ENCODE measurements around the gene PPM1K. TPM values are rescaled to one million over a fixed set of nuclear protein-coding genes. Genes with fewer than 3 reads are reported as not detected.

Gene PPM1K
- total RNA-seq, 1 experiment from 2014 or later: 4.2 TPM

GRCh38 chr4:88286897-88287296 is 2.5 kb upstream of the PPM1K start:
- intact Hi-C loops (cut with micrococcal nuclease): no loop called here
- BruUV-seq (replicated peaks): no TSS peak
- Histone ChIP-seq H2AFZ (ENCODE audit: low read depth, low read length, poor library complexity, severe bottlenecking) (no peak overlapping the region), H3K4me2 (ENCODE audit: low read length) (no peak overlapping the region), H3K27me3 (ENCODE audit: insufficient read depth, low read length) (no peaks in the 10 kb centered on the region), H3K4me1 (ENCODE audit: control insufficient read depth in 1 of 2, insufficient read depth in 2 of 2, low read length in 2 of 2) (peaks cover 17 to 21% of the 10 kb centered on the region in 2 experiments), H3K79me2 (ENCODE audit: insufficient read depth, low read length) (no peaks in the 10 kb centered on the region), H3K9me2 (ENCODE audit: insufficient read depth) (no peaks in the 10 kb centered on the region), H3K4me3 (replicated peaks in 1 of 2; ENCODE audit: low read depth in 1 of 2, low read length in 2 of 2) (no peak overlapping the region), H3K9me3 (ENCODE audit: control insufficient read depth in 1 of 2, insufficient read depth in 1 of 2, low read depth in 1 of 2, low read length in 2 of 2) (no peaks in the 10 kb centered on the region), H3K9ac (ENCODE audit: low read length) (no peak overlapping the region), H3K27ac (ENCODE audit: low read depth, low read length) (no peak overlapping the region), H3K36me3 (ENCODE audit: control insufficient read depth in 1 of 2, insufficient read depth in 2 of 2, low read length in 2 of 2) (no peaks in the 10 kb centered on the region), H4K20me1 (ENCODE audit: insufficient read depth) (no peaks in the 10 kb centered on the region)
- CTCF ChIA-PET: no interaction called here
- RAD21 ChIA-PET (ENCODE audit: low non-redundant PET in 1 of 2, low total read pairs in 2 of 2, uncharacterized antibody in 2 of 2, unreplicated experiment in 2 of 2): no interaction called here
- TF ChIP-seq SP1 (IDR thresholded peaks at IDR 0.05; ENCODE audit: low read depth) (no peak), EZH2 (IDR thresholded peaks at IDR 0.05) (no peak), POLR2AphosphoS5 (IDR thresholded peaks at IDR 0.05; ENCODE audit: low read depth, low read length) (no peak), REST (IDR thresholded peaks at IDR 0.05; ENCODE audit: low read depth) (no peak), YY1 (IDR thresholded peaks at IDR 0.05; ENCODE audit: extremely low read depth, insufficient replicate concordance, low read depth, low read length) (no peak), CEBPB (IDR thresholded peaks at IDR 0.05; ENCODE audit: low read depth) (no peak), MAX (IDR thresholded peaks at IDR 0.05) (no peak), CTCF (IDR thresholded peaks at IDR 0.05 in 2 of 3, conservative IDR thresholded peaks at IDR 0.05 in 1 of 3; ENCODE audit: borderline replicate concordance in 1 of 3, insufficient read depth in 1 of 3, low read depth in 2 of 3, low read length in 2 of 3) (no peak), CBX3 (IDR thresholded peaks at IDR 0.05; ENCODE audit: low read depth) (no peak), JUND (IDR thresholded peaks at IDR 0.05) (no peak), ZNF274 (IDR thresholded peaks at IDR 0.05; ENCODE audit: low read depth, low read length) (no peak), EGR1 (IDR thresholded peaks at IDR 0.05; ENCODE audit: low read depth) (no peak), ELF1 (IDR thresholded peaks at IDR 0.05; ENCODE audit: borderline replicate concordance, low read depth) (no peak)
- DNase-seq (ENCODE audit: low read depth, low spot score) (no peak), ATAC-seq (no peak)
- POLR2A ChIA-PET: no interaction called here

Measured in HCT116 (cell line).